GM21528 (cell line): ENCODE data around the gene APBB2.
"Not testable (repeated sequence)": the region's sequence is repeated elsewhere in the genome, so short reads cannot be mapped to it uniquely, and the experiment has no call there.

ENCODE experiments used
- ATAC-seq: cut with Tn5 transposase; IDR thresholded peaks from one replicate; pipeline ENCODE4 v1.9.1; 2021; ENCODE audit warnings: mild to moderate bottlenecking, moderate library complexity; ENCODE audit not compliant: unreplicated experiment, low FRiP score

The APBB2 gene

GRCh38 chr4:41038304-41038703, 176.0 kb downstream of the APBB2 start:
- ATAC-seq, result no peak

GRCh38 chr4:41029098-41029497, 185.2 kb downstream of the APBB2 start:
- no peak for ATAC-seq

GRCh38 chr4:41028392-41029076, 185.8 kb downstream of the APBB2 start:
- no peak for ATAC-seq

GRCh38 chr4:41026971-41027370, 187.4 kb downstream of the APBB2 start:
- ATAC-seq, result no peak

- no peak for ATAC-seq
Measured at GRCh38 chr4:41025824-41026223, 188.5 kb downstream of the APBB2 start.

- no peak for ATAC-seq
Measured at GRCh38 chr4:41024556-41025491, 189.5 kb downstream of the APBB2 start.

- no peak for ATAC-seq
Measured at GRCh38 chr4:41022116-41022515, 192.2 kb downstream of the APBB2 start.

GRCh38 chr4:41015016-41015675, 199.2 kb downstream of the APBB2 start:
- ATAC-seq, result no peak

- no peak for ATAC-seq
Measured at GRCh38 chr4:41014158-41014557, 200.2 kb downstream of the APBB2 start.

GRCh38 chr4:41013746-41014145, 200.6 kb downstream of the APBB2 start:
- ATAC-seq, result no peak

GRCh38 chr4:41012911-41013310, 201.4 kb downstream of the APBB2 start:
- no peak for ATAC-seq

- no peak for ATAC-seq
Measured at GRCh38 chr4:41012293-41012692, 202.0 kb downstream of the APBB2 start.

- no peak for ATAC-seq
Measured at GRCh38 chr4:41009411-41009810, 204.9 kb downstream of the APBB2 start.

- ATAC-seq, result no peak
Measured at GRCh38 chr4:41006141-41006540, 208.2 kb downstream of the APBB2 start.

- ATAC-seq, result no peak
Measured at GRCh38 chr4:41002309-41002708, 212.0 kb downstream of the APBB2 start.

- no peak for ATAC-seq
Measured at GRCh38 chr4:41000356-41000755, 214.0 kb downstream of the APBB2 start.

GRCh38 chr4:40998675-40999358, 215.5 kb downstream of the APBB2 start:
- ATAC-seq, result no peak

GRCh38 chr4:40995850-40996249, 218.5 kb downstream of the APBB2 start:
- no peak for ATAC-seq

GRCh38 chr4:40994321-40994720, 220.0 kb downstream of the APBB2 start:
- ATAC-seq, result not testable (repeated sequence)

- ATAC-seq, result not testable (repeated sequence)
Measured at GRCh38 chr4:40993296-40993693, 221.0 kb downstream of the APBB2 start.
